Kidney (tissue), 14 donors: Measurements from ENCODE around the gene RASAL2. TPM values are rescaled to one million over a fixed set of nuclear protein-coding genes. Genes with fewer than 3 reads are reported as not detected.

Experiments
- DNase-seq, 5 donors: peaks; one replicate each; pipeline ENCODE4 v3.0.0-alpha.2; 2013 to 2020
- FAIRE-seq: peaks from 2 replicates; lab custom pipeline; 2012; peaks lifted over from hg19 to GRCh38; lab: Jason Lieb, UNC
- H3K27ac ChIP-seq, 2 donors: one replicate each; pipeline ENCODE4 v1.7.0; 2013; ENCODE audit warnings: low read depth in 2 of 2, low read length in 2 of 2, inconsistent platforms in 1 of 2
- H3K27me3 ChIP-seq: one replicate; pipeline ENCODE4 v1.7.1; 2013; ENCODE audit warnings: low read length, inconsistent platforms; ENCODE audit not compliant: control insufficient read depth, insufficient read depth
- H3K36me3 ChIP-seq, 3 donors: one replicate each; pipeline versions ENCODE4 v1.7.0 to v1.7.1; 2013; ENCODE audit warnings: low read length in 3 of 3, control low read depth in 1 of 3, inconsistent platforms in 1 of 3; ENCODE audit not compliant: insufficient read depth in 3 of 3, control insufficient read depth in 2 of 3
- H3K4me1 ChIP-seq, 3 donors: one replicate each; pipeline versions ENCODE4 v1.7.0 to v1.7.1; 2013; ENCODE audit warnings: low read length in 3 of 3, inconsistent platforms in 1 of 3, low read depth in 1 of 3; ENCODE audit not compliant: control insufficient read depth in 2 of 3, insufficient read depth in 2 of 3
- H3K4me3 ChIP-seq, 3 donors: one replicate each; pipeline versions ENCODE4 v1.7.0 to v1.8.1; 2013; ENCODE audit warnings: low read length in 3 of 3, control low read depth in 1 of 3, inconsistent platforms in 1 of 3
- H3K9ac ChIP-seq, 3 donors: one replicate each; pipeline versions ENCODE4 v1.7.0 to v1.7.1; 2013; ENCODE audit warnings: low read length in 3 of 3, control low read depth in 1 of 3, inconsistent platforms in 1 of 3
- H3K9me3 ChIP-seq, 3 donors: one replicate each; pipeline versions ENCODE4 v1.7.0 to v1.7.1; 2013; ENCODE audit warnings: low read length in 3 of 3, control low read depth in 1 of 3, inconsistent platforms in 1 of 3; ENCODE audit not compliant: control insufficient read depth in 2 of 3, insufficient read depth in 1 of 3
- intact Hi-C: fragments of 100-400 bp; cut with DNase I; formaldehyde crosslinking; loops from one replicate; pipeline ENCODE4 v1.11.1; 2022
- polyA plus RNA-seq: library from polyadenylated mRNA; stranded (reverse); fragments of 350-450 nt; fragmentation: Illumina TruSeq; extraction: RNeasy Lipid Tissue Mini Kit (QIAGEN cat#74804); gene quantifications from one replicate; pipeline ENCODE4 v1.2.3, GENCODE V29; 2014; ENCODE audit warnings: low read depth, low replicate concordance; ENCODE audit not compliant: insufficient read depth
- total RNA-seq: library from RNA; stranded (reverse); fragmentation: NEBNext Ultra II Directional; extraction: Animal tissue kit (Norgen Biotek cat#: 25700); gene quantifications from one replicate; pipeline ENCODE4 v1.2.1, GENCODE V29; 2021
- TF ChIP-seq, protein P1 (sequence below): IDR thresholded peaks from 3 replicates; pipeline ENCODE4 v1.5.1; 2012; ENCODE audit warnings: mild to moderate bottlenecking, moderate library complexity, borderline replicate concordance; ENCODE audit not compliant: insufficient read depth; ENCODE audit errors: extremely low read depth
- donor health status: control.
- donor health status: control.
- donor health status: control.
- donor health status: control.
- donor health status: control.
- donor health status: DM: yes; HTN: yes; CAD: no.
- donor health status: Normal renal cell carcinoma (clear cell type).

RASAL2 gene
- total and polyA plus RNA-seq, 2 donors from 2014 or later: 2.2 to 26.5 TPM

DNA sequence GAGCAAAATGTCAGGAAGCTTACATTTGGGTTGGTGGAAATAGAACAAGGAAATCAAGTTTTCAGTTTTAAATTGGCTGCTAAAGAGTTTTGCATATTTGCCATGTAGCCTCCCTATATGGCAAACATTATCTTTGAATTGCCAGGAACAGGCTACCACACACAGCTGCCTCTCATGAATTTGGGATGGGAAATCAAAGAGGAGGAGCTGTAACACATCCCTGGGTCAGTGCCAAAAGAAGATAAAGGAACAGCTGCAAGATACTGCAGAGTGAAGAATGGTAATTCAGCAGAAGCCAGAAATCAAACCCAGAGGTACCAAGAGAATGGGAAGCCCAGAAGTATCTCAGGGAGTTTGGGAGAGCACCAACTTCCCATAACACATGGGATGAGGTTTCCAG, 18.6 kb upstream of the RASAL2 start:
- Histone ChIP-seq H3K9ac (no peak overlapping the region), H3K36me3 (no peaks in the 10 kb centered on the region), H3K27ac (no peak overlapping the region), H3K4me1 (no peaks in the 10 kb centered on the region), H3K27me3 (no peaks in the 10 kb centered on the region), H3K9me3 (no peaks in the 10 kb centered on the region), H3K4me3 (no peak overlapping the region)
- no peak for DNase-seq
- intact Hi-C loops: no loop called here
- TF ChIP-seq, protein P1, sequence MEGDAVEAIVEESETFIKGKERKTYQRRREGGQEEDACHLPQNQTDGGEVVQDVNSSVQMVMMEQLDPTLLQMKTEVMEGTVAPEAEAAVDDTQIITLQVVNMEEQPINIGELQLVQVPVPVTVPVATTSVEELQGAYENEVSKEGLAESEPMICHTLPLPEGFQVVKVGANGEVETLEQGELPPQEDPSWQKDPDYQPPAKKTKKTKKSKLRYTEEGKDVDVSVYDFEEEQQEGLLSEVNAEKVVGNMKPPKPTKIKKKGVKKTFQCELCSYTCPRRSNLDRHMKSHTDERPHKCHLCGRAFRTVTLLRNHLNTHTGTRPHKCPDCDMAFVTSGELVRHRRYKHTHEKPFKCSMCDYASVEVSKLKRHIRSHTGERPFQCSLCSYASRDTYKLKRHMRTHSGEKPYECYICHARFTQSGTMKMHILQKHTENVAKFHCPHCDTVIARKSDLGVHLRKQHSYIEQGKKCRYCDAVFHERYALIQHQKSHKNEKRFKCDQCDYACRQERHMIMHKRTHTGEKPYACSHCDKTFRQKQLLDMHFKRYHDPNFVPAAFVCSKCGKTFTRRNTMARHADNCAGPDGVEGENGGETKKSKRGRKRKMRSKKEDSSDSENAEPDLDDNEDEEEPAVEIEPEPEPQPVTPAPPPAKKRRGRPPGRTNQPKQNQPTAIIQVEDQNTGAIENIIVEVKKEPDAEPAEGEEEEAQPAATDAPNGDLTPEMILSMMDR: no peak
- no peak for FAIRE-seq

DNA sequence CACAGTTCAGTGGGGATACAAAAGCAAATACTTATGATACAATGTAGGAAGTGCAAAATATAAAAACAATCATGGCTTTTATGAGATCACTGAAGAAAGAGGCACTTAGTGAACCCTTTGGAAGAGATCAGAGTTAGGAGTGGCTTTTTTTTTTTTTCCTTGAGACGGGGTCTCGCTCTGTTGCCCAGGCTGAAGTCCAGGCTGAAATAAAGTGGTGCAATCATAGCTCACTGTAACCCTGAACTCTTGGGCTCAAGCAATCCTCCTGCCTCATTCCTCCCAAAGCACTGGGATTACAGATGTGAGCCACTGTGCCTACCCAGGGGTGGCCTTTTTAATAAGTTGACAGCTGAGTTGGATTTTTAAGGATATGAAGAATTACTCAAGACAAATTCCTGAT, 17.3 kb upstream of the RASAL2 start:
- H3K9ac ChIP-seq: no peak overlapping the region
- H3K27ac ChIP-seq: no peak overlapping the region
- H3K36me3 ChIP-seq: no peaks in the 10 kb centered on the region
- DNase-seq: no peak
- no peaks in the 10 kb centered on the region for H3K4me1 ChIP-seq
- H3K9me3 ChIP-seq: no peaks in the 10 kb centered on the region
- TF ChIP-seq, protein P1: no peak
- H3K4me3 ChIP-seq: no peak overlapping the region
- intact Hi-C loops: no loop called here
- FAIRE-seq: no peak
- no peaks in the 10 kb centered on the region for H3K27me3 ChIP-seq

DNA sequence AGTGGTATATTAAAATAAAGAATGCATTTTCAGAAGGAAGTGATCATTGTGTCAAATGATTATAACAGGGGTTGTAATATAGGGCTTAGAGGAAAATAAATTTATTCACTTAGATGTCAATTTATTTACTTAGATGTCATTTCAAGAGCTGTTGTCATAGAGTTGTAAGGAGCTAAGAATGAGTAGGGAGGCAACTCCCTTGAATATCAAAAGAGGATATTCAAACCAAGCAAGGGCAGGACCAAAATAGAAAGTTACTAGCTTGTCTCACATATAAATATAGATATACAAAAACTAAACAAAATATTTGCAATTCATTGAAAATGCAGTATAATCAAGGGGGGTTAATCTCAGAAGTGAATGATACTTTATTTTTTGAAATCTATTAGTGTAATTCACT, 16.0 kb upstream of the RASAL2 start:
- no peak overlapping the region for H3K4me3 ChIP-seq
- FAIRE-seq (no peak), DNase-seq (no peak)
- TF ChIP-seq, protein P1: no peak
- H3K9me3 ChIP-seq: no peaks in the 10 kb centered on the region
- H3K4me1 ChIP-seq: no peaks in the 10 kb centered on the region
- H3K9ac ChIP-seq: no peak overlapping the region
- no peaks in the 10 kb centered on the region for H3K36me3 ChIP-seq
- no peak overlapping the region for H3K27ac ChIP-seq
- intact Hi-C loops: no loop called here
- H3K27me3 ChIP-seq: no peaks in the 10 kb centered on the region

DNA sequence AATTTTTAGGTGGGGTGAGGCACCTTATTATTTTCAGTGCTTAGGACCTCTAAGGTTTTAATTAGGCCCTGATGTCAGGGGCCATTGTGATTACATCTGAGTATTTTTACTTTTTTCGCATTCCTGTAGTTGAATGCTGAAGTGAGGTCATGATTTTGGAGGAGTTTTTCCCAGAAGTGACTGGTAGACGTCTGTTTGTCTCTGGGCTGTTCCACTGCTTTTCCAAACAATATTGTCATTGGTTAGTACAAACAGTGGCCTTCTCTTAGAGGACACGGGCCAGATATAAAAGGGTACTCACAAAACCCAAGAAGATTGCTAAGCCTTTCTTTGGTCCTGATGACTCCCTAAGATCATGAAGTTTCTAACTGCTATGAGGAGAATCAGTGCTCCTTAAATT, 7.6 kb upstream of the RASAL2 start:
- no peak overlapping the region for H3K4me3 ChIP-seq
- DNase-seq (no peak), FAIRE-seq (no peak)
- no peaks in the 10 kb centered on the region for H3K4me1 ChIP-seq
- H3K27me3 ChIP-seq: no peaks in the 10 kb centered on the region
- TF ChIP-seq, protein P1: no peak
- H3K27ac ChIP-seq: no peak overlapping the region
- no peaks in the 10 kb centered on the region for H3K9me3 ChIP-seq
- H3K9ac ChIP-seq: no peak overlapping the region
- intact Hi-C loops: no loop called here
- no peaks in the 10 kb centered on the region for H3K36me3 ChIP-seq
